Measurements from ENCODE around the gene UNC119. TPM values are rescaled to one million over a fixed set of nuclear protein-coding genes. Genes with fewer than 3 reads are reported as not detected.

Gene UNC119
- total and polyA plus RNA-seq, 9 donors = 14.4 to 27.3 (median 19.3) TPM

DNA sequence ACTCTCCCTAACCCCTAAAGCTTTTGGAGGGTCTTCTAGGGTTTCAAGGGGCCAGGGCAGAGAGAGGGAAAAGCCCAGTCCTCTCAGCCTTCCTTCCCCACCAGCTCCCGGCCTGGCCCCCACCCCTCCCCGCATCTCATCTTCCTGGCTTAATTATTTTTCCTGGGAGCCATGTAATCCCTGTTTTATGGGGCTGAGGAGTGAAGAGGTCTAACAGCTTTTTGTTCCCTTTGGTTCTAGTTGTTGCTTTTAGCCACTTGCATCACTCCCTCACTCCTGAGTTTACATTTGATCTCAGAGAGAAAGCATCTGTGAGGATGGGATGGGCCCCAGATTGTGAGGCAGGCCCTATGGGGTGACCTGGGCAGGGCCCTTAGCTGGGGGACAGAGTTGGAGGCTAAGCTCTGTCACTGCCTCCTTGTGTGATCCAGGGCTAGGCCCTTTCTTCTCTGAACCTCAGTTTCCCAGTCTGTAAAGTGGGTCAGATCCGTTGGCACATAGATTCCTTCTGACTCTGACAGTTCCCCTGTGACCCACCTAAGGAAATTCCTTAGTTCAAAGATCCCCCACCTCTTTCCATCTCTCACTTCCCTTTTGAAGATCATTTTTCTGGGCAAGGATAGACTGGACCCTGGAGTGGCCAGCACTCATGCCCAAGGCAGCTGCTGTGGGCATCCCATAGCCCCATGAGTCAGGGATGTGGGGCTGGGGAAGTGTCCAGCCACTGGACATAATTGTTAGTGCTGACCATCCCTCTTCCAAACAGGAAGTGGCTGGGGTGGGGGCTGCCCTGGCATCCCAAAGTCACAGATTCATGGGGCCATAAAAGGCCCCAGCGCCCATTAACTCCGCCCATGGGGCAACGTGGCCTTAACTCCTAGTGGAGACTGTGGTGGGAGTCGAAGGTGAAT is 20.1 kb downstream of the UNC119 start:
- Histone ChIP-seq H3K4me1 (ENCODE audit: insufficient read depth) (no peaks in the 10 kb centered on the region), H3K36me3 (no peaks in the 10 kb centered on the region), H3K27me3 (no peaks in the 10 kb centered on the region), H3K27ac (no peak overlapping the region), H3K9me3 (no peaks in the 10 kb centered on the region), H3K4me3 (no peak overlapping the region)
- 60 to 74% (median 67%) methylated on average over 7 of the region's 7 CpGs for WGBS, 3 donors
- DNase-seq = no peak
- no peak for TF ChIP-seq POLR2A (IDR thresholded peaks at IDR 0.05)
- TF ChIP-seq, protein P1, sequence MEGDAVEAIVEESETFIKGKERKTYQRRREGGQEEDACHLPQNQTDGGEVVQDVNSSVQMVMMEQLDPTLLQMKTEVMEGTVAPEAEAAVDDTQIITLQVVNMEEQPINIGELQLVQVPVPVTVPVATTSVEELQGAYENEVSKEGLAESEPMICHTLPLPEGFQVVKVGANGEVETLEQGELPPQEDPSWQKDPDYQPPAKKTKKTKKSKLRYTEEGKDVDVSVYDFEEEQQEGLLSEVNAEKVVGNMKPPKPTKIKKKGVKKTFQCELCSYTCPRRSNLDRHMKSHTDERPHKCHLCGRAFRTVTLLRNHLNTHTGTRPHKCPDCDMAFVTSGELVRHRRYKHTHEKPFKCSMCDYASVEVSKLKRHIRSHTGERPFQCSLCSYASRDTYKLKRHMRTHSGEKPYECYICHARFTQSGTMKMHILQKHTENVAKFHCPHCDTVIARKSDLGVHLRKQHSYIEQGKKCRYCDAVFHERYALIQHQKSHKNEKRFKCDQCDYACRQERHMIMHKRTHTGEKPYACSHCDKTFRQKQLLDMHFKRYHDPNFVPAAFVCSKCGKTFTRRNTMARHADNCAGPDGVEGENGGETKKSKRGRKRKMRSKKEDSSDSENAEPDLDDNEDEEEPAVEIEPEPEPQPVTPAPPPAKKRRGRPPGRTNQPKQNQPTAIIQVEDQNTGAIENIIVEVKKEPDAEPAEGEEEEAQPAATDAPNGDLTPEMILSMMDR (IDR thresholded peaks at IDR 0.05) = no peak
- TF ChIP-seq EP300 (IDR thresholded peaks at IDR 0.05) = no peak
- intact Hi-C loops (cut with DNase I) = no loop called here

DNA sequence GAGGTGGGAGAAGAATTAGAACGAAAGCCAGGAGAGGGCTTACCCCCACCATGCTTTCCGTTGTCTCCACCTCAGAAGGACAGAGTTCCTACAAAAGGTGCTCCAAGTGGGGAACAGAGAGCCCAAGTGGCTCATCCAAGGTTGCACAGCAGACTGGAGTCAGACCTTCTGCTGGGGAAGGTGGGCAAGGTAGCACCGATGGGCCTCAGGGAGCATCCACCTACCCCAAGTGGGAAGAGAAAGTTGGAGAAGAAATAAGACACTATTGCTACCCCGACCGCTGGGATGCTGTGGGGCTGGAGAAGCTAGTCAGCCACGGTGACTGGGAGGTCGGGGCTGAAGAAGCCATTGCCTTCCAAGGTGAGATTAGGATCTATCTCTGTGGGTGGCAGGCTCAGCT is 21.5 kb downstream of the UNC119 start:
- intact Hi-C loops (cut with DNase I) = no loop called here
- Histone ChIP-seq H3K36me3 (no peaks in the 10 kb centered on the region), H3K4me3 (no peak overlapping the region), H3K27ac (no peak overlapping the region), H3K27me3 (no peaks in the 10 kb centered on the region), H3K4me1 (ENCODE audit: insufficient read depth) (no peaks in the 10 kb centered on the region), H3K9me3 (no peaks in the 10 kb centered on the region)
- no peak for DNase-seq
- 65 to 77% (median 68%) methylated on average over 7 of the region's 7 CpGs for WGBS, 3 donors
- TF ChIP-seq EP300 (IDR thresholded peaks at IDR 0.05) (no peak), POLR2A (IDR thresholded peaks at IDR 0.05) (no peak)
- TF ChIP-seq, protein P1 (IDR thresholded peaks at IDR 0.05) = no peak

DNA sequence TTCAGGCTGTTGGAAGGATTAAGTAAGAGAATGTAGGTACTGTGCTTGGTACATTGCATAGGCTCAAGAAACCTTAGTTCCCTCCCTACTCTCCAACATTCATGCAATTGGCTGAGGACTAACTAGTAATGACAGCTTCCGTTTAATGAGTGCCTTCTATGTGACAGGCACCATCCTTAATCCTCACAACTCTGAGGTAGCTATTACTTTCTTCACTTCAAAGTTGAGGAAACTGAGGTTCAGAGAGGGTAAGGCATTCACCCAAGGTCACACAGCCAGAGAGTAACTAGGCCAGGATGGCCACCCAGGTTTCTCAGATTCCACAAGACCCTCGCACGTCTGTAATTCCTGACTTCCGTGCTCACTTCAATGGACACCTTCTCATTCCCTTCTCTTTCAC is 22.2 kb downstream of the UNC119 start:
- intact Hi-C loops (cut with DNase I) = no loop called here
- no peak overlapping the region for H3K4me3 ChIP-seq
- H3K36me3 ChIP-seq = no peaks in the 10 kb centered on the region
- H3K9me3 ChIP-seq = no peaks in the 10 kb centered on the region
- no peaks in the 10 kb centered on the region for H3K27me3 ChIP-seq
- no peak overlapping the region for H3K27ac ChIP-seq
- TF ChIP-seq, protein P1 (IDR thresholded peaks at IDR 0.05) = no peak
- no peak for TF ChIP-seq EP300 (IDR thresholded peaks at IDR 0.05)
- no peak for TF ChIP-seq POLR2A (IDR thresholded peaks at IDR 0.05)
- DNase-seq = no peak
- no peaks in the 10 kb centered on the region for H3K4me1 ChIP-seq (ENCODE audit: insufficient read depth)
- 70 to 76% (median 74%) methylated on average over 4 of the region's 4 CpGs for whole genome bisulfite sequencing, 3 donors

DNA sequence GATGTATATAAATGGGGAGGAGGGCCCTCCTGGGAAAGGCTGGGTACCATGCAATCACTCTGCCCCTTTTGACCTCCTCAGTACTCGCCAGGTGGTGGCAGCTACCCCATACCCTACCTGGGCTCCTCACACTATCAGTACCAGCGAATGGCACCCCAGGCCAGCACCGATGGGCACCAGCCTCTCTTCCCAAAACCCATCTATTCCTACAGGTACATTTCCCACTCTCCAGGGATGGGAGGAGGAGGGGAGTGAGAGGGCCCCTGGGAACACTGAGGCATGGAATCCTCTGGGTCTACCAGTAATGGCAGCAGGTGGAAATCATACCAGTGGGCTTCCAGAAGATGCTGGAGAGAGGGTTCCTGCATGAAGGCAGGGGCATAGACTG is 23.4 kb downstream of the UNC119 start:
- WGBS, 3 donors = 86 to 91% (median 88%) methylated on average over 3 of the region's 3 CpGs
- Histone ChIP-seq H3K27ac (no peak overlapping the region), H3K4me1 (ENCODE audit: insufficient read depth) (no peaks in the 10 kb centered on the region), H3K4me3 (no peak overlapping the region), H3K9me3 (no peaks in the 10 kb centered on the region), H3K27me3 (no peaks in the 10 kb centered on the region), H3K36me3 (no peaks in the 10 kb centered on the region)
- TF ChIP-seq EP300 (IDR thresholded peaks at IDR 0.05) (no peak), POLR2A (IDR thresholded peaks at IDR 0.05) (no peak)
- TF ChIP-seq, protein P1 (IDR thresholded peaks at IDR 0.05) = no peak
- DNase-seq = no peak
- intact Hi-C loops (cut with DNase I) = no loop called here
